H9 (cell line): ENCODE data around the gene FANK1. TPM values are rescaled to one million over a fixed set of nuclear protein-coding genes. Genes with fewer than 3 reads are reported as not detected.

ENCODE experiments used
- DNase-seq: peaks from one replicate; pipeline ENCODE4 v3.0.0-alpha.2; 2017
- H2AFZ ChIP-seq: one replicate; pipeline ENCODE4 v1.6.1; 2013; ENCODE audit warnings: mild to moderate bottlenecking, low read length, control low read depth, moderate library complexity
- H2AK5ac ChIP-seq: 2 replicates; pipeline ENCODE4 v1.6.1; 2013; ENCODE audit warnings: low read length, control low read depth, mixed read lengths; ENCODE audit not compliant: insufficient read length
- H2BK120ac ChIP-seq: one replicate; pipeline ENCODE4 v1.6.1; 2013; ENCODE audit warnings: low read depth, mild to moderate bottlenecking, low read length, control low read depth, inconsistent platforms; ENCODE audit not compliant: poor library complexity, severe bottlenecking
- H2BK12ac ChIP-seq: 2 replicates; pipeline ENCODE4 v1.6.1; 2013; ENCODE audit warnings: low read length, control low read depth, mixed read lengths, low read depth; ENCODE audit not compliant: insufficient read length
- H2BK15ac ChIP-seq: 2 replicates; pipeline ENCODE4 v1.6.1; 2013; ENCODE audit warnings: low read depth, low read length, control low read depth
- H2BK20ac ChIP-seq: one replicate; pipeline ENCODE4 v1.6.1; 2013; ENCODE audit warnings: low read depth, mild to moderate bottlenecking, low read length, control low read depth, inconsistent platforms; ENCODE audit not compliant: poor library complexity, severe bottlenecking
- H2BK5ac ChIP-seq: 2 replicates; pipeline ENCODE4 v1.6.1; 2013; ENCODE audit warnings: low read length, control low read depth, mixed read lengths; ENCODE audit not compliant: insufficient read length
- H3K14ac ChIP-seq: 2 replicates; pipeline ENCODE4 v1.6.1; 2013; ENCODE audit warnings: low read length, control low read depth; ENCODE audit not compliant: insufficient read depth
- H3K18ac ChIP-seq: 2 replicates; pipeline ENCODE4 v1.6.1; 2013; ENCODE audit warnings: low read depth, mild to moderate bottlenecking, mixed read lengths, low read length, control low read depth; ENCODE audit not compliant: insufficient read length
- H3K23ac ChIP-seq: 2 replicates; pipeline ENCODE4 v1.6.1; 2013; ENCODE audit warnings: low read length, control low read depth, mixed read lengths, low read depth; ENCODE audit not compliant: insufficient read length
- H3K23me2 ChIP-seq: 2 replicates; pipeline ENCODE4 v1.6.1; 2013; ENCODE audit warnings: low read depth, mild to moderate bottlenecking, mixed read lengths, low read length, control low read depth; ENCODE audit not compliant: insufficient read length, poor library complexity, severe bottlenecking
- H3K27ac ChIP-seq: 2 replicates; pipeline ENCODE4 v1.5.1; 2013; ENCODE audit warnings: low read length, control low read depth, mixed read lengths, low read depth; ENCODE audit not compliant: insufficient read length
- H3K27me3 ChIP-seq: 2 replicates; pipeline ENCODE4 v1.6.1; 2013; ENCODE audit warnings: low read length, control low read depth, inconsistent platforms; ENCODE audit not compliant: insufficient read depth
- H3K4ac ChIP-seq: 2 replicates; pipeline ENCODE4 v1.6.1; 2013; ENCODE audit warnings: low read depth, mild to moderate bottlenecking, control low read depth, inconsistent platforms, low read length, moderate library complexity
- H3K4me1 ChIP-seq: 2 replicates; pipeline ENCODE4 v1.6.1; 2013; ENCODE audit warnings: low read length, control low read depth, inconsistent platforms; ENCODE audit not compliant: insufficient read depth
- H3K4me2 ChIP-seq: 2 replicates; pipeline ENCODE4 v1.6.1; 2013; ENCODE audit warnings: low read length, control low read depth, mixed read lengths; ENCODE audit not compliant: insufficient read length, insufficient read depth
- H3K56ac ChIP-seq: 2 replicates; pipeline ENCODE4 v1.6.1; 2013; ENCODE audit warnings: low read depth, mild to moderate bottlenecking, mixed read lengths, low read length, control low read depth; ENCODE audit not compliant: insufficient read length
- H3K79me1 ChIP-seq: 2 replicates; pipeline ENCODE4 v1.6.1; 2013; ENCODE audit warnings: low read depth, mild to moderate bottlenecking, moderate library complexity, low read length, control low read depth, inconsistent platforms; ENCODE audit not compliant: insufficient read depth, poor library complexity, severe bottlenecking
- H3K79me2 ChIP-seq: 2 replicates; pipeline ENCODE4 v1.6.1; 2013; ENCODE audit warnings: low read length, control low read depth, inconsistent platforms; ENCODE audit not compliant: insufficient read depth
- H3K9ac ChIP-seq: 2 replicates; pipeline ENCODE4 v1.6.1; 2013; ENCODE audit warnings: low read length, control low read depth, mixed read lengths; ENCODE audit not compliant: insufficient read length; ENCODE audit errors: extremely low read depth
- H3K9me3 ChIP-seq: one replicate; pipeline ENCODE4 v1.6.1; 2013; ENCODE audit warnings: low read depth, low read length, inconsistent platforms; ENCODE audit not compliant: control insufficient read depth
- H3T11ph ChIP-seq: one replicate; pipeline ENCODE4 v1.6.1; 2013; ENCODE audit warnings: mild to moderate bottlenecking, low read length, control low read depth, inconsistent platforms
- H4K20me1 ChIP-seq: one replicate; pipeline ENCODE4 v1.6.1; 2013; ENCODE audit not compliant: control insufficient read depth, insufficient read length, insufficient read depth
- H4K5ac ChIP-seq: 2 replicates; pipeline ENCODE4 v1.6.1; 2013; ENCODE audit warnings: low read depth, mild to moderate bottlenecking, mixed read lengths, low read length, control low read depth; ENCODE audit not compliant: insufficient read length
- H4K8ac ChIP-seq: replicated peaks from 2 replicates; pipeline ENCODE4 v1.6.1; 2013; ENCODE audit warnings: low read length, control low read depth, mixed read lengths, low read depth; ENCODE audit not compliant: insufficient read length
- H4K91ac ChIP-seq: 2 replicates; pipeline ENCODE4 v1.6.1; 2013; ENCODE audit warnings: low read depth, mild to moderate bottlenecking, moderate library complexity, mixed read lengths, low read length, control low read depth; ENCODE audit not compliant: insufficient read length
- H3K27ac Mint-ChIP-seq, 3 experiments: 2 replicates in 2 of 3; 3 replicates in 1 of 3; pipeline ENCODE4 v1.8.0; 2020 to 2021; ENCODE audit warnings: mixed read lengths in 3 of 3, mild to moderate bottlenecking in 1 of 3, moderate library complexity in 1 of 3
- H3K27me3 Mint-ChIP-seq: 2 replicates; pipeline ENCODE4 v1.8.0; 2021; ENCODE audit warnings: low read depth, mild to moderate bottlenecking, moderate library complexity, mixed read lengths
- H3K36me3 Mint-ChIP-seq, 3 experiments: 2 replicates in 2 of 3; 3 replicates in 1 of 3; pipeline ENCODE4 v1.8.0; 2020 to 2021; ENCODE audit warnings: low read depth in 3 of 3, mixed read lengths in 3 of 3; ENCODE audit not compliant: insufficient read depth in 1 of 3
- H3K4me1 Mint-ChIP-seq, 2 experiments: 2 replicates each; pipeline ENCODE4 v1.8.0; 2020; ENCODE audit warnings: mixed read lengths in 2 of 2
- H3K4me3 Mint-ChIP-seq, 2 experiments: 2 replicates in 1 of 2; 3 replicates in 1 of 2; pipeline ENCODE4 v1.8.0; 2020 to 2021; ENCODE audit warnings: mild to moderate bottlenecking in 2 of 2, mixed read lengths in 2 of 2, moderate library complexity in 1 of 2
- H3K9me3 Mint-ChIP-seq, 2 experiments: 2 replicates in 1 of 2; 3 replicates in 1 of 2; pipeline ENCODE4 v1.8.0; 2020; ENCODE audit warnings: mild to moderate bottlenecking in 2 of 2, mixed read lengths in 2 of 2, moderate library complexity in 1 of 2
- WGBS: extraction: QIAGEN DNeasy Blood & Tissue Kit; methylation state at CpG from one replicate; pipeline ENCODE4 v1.1.7; 2013; ENCODE audit warnings: missing lambda C conversion rate, low lambda C conversion rate, mixed read lengths; ENCODE audit not compliant: insufficient read length; ENCODE audit errors: extremely low coverage; 5-methylcytosine and 5-hydroxymethylcytosine counted together
- total RNA-seq: library from RNA; stranded (reverse); gene quantifications from 2 replicates; pipeline ENCODE4 v1.2.1, GENCODE V29; 2021
- TF ChIP-seq, protein P1 (sequence below): fragments of 200-600 bp; sonication (generic); conservative IDR thresholded peaks from 3 replicates; pipeline ENCODE4 v1.8.0; 2021; ENCODE audit warnings: antibody characterized with exemption, mild to moderate bottlenecking

The FANK1 gene
- total RNA-seq, 1 experiment from 2014 or later = 0.68 TPM

DNA sequence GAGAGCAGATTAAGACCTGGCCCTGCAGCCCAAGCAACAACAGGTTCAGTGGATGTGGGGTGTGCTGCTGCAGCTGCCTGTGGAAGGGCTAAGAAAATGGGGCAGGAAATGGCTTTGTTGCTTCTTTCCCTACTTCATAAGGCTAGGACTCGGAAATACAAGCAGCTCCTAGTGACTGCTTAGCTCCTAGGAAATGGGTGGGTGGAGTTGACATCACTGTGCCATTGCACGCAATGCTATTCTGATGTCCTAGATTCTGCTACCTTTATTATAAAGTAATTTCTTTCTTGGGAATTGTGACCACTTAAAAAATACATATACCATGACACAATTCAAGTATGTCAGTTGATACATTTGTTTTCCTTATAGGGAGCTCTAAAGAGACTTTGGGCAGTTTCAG, 155.8 kb downstream of the FANK1 start:
- H3K4ac ChIP-seq = no peak overlapping the region
- H3K27ac ChIP-seq = no peak overlapping the region
- H3T11ph ChIP-seq = no peak overlapping the region
- no peak overlapping the region for H3K4me2 ChIP-seq
- no peak overlapping the region for H3K14ac ChIP-seq
- Mint-ChIP-seq H3K36me3 (no peaks in the 10 kb centered on the region), H3K4me3 (no peak overlapping the region), H3K27me3 (no peaks in the 10 kb centered on the region), H3K9me3 (no peaks in the 10 kb centered on the region), H3K4me1 (no peaks in the 10 kb centered on the region), H3K27ac (no peak overlapping the region)
- no peak overlapping the region for H2BK5ac ChIP-seq
- no peaks in the 10 kb centered on the region for H3K23me2 ChIP-seq
- no CpG with 5 or more reads among the region's 2 CpGs for WGBS
- TF ChIP-seq, protein P1, sequence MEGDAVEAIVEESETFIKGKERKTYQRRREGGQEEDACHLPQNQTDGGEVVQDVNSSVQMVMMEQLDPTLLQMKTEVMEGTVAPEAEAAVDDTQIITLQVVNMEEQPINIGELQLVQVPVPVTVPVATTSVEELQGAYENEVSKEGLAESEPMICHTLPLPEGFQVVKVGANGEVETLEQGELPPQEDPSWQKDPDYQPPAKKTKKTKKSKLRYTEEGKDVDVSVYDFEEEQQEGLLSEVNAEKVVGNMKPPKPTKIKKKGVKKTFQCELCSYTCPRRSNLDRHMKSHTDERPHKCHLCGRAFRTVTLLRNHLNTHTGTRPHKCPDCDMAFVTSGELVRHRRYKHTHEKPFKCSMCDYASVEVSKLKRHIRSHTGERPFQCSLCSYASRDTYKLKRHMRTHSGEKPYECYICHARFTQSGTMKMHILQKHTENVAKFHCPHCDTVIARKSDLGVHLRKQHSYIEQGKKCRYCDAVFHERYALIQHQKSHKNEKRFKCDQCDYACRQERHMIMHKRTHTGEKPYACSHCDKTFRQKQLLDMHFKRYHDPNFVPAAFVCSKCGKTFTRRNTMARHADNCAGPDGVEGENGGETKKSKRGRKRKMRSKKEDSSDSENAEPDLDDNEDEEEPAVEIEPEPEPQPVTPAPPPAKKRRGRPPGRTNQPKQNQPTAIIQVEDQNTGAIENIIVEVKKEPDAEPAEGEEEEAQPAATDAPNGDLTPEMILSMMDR = no peak
- H4K20me1 ChIP-seq = no peaks in the 10 kb centered on the region
- no peak overlapping the region for H2AFZ ChIP-seq
- no peaks in the 10 kb centered on the region for H3K9me3 ChIP-seq
- no peaks in the 10 kb centered on the region for H3K79me1 ChIP-seq
- no peak overlapping the region for H2AK5ac ChIP-seq
- no peak overlapping the region for H4K5ac ChIP-seq
- no peak overlapping the region for H2BK15ac ChIP-seq
- H3K56ac ChIP-seq = no peak overlapping the region
- no peaks in the 10 kb centered on the region for H3K27me3 ChIP-seq
- no peak overlapping the region for H2BK12ac ChIP-seq
- no peaks in the 10 kb centered on the region for H3K4me1 ChIP-seq
- no peak overlapping the region for H3K18ac ChIP-seq
- H2BK120ac ChIP-seq = no peak overlapping the region
- no peak overlapping the region for H3K23ac ChIP-seq
- H4K91ac ChIP-seq = no peak overlapping the region
- H2BK20ac ChIP-seq = no peak overlapping the region
- DNase-seq = no peak
- no peak overlapping the region for H4K8ac ChIP-seq
- H3K9ac ChIP-seq = no peak overlapping the region
- no peaks in the 10 kb centered on the region for H3K79me2 ChIP-seq
